ENCODE measurements around the gene KCNE4.

KCNE4 gene

DNA sequence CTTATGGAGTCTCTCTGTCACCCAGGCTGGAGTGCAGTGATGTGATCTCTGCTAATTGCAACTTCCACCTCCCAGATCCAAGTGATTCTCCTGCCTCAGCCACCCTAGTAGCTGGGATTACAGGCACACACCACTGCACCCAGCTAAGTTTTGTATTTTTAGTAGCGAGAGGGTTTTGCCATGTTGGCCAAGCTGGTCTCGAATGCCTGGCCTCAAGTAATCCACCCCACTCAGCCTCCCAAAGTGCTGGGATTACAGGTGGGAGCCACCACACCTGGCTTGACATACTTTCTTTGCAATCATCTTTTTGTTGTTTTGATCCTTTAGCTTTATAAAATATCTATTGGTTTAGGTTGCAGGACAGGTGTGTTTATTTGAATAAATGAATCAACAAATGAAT is 9.7 kb upstream of the KCNE4 start:
- Histone ChIP-seq H3K4me2 (ENCODE audit: low read depth, low read length, poor library complexity, severe bottlenecking) (peak overlapping the region; percentile 65), H2AFZ (ENCODE audit: low read length) (no peak overlapping the region), H3K27me3 (ENCODE audit: insufficient read depth, low read length, poor library complexity, severe bottlenecking) (no peaks in the 10 kb centered on the region), H3K9me3 (ENCODE audit: insufficient read depth, low read depth, low read length) (no peaks in the 10 kb centered on the region), H3F3A (ENCODE audit: low read depth) (no peaks in the 10 kb centered on the region), H3K79me2 (ENCODE audit: insufficient read depth, low read length) (no peaks in the 10 kb centered on the region), H3K36me3 (ENCODE audit: insufficient read depth, low read length) (no peaks in the 10 kb centered on the region), H3K9ac (ENCODE audit: low read depth, low read length, poor library complexity, severe bottlenecking) (no peak overlapping the region), H4K20me1 (ENCODE audit: insufficient read depth, low read length, poor library complexity, severe bottlenecking) (no peaks in the 10 kb centered on the region), H3K4me1 (ENCODE audit: insufficient read depth, low read length, poor library complexity, severe bottlenecking) (peaks cover 30% of the 10 kb centered on the region), H3K4me3 (ENCODE audit: low read length, poor library complexity, severe bottlenecking) (peak overlapping the region; percentile 50), H3K9me2 (replicated peaks; ENCODE audit: low read depth, low read length) (no peaks in the 10 kb centered on the region)
- TF ChIP-seq, protein P1, sequence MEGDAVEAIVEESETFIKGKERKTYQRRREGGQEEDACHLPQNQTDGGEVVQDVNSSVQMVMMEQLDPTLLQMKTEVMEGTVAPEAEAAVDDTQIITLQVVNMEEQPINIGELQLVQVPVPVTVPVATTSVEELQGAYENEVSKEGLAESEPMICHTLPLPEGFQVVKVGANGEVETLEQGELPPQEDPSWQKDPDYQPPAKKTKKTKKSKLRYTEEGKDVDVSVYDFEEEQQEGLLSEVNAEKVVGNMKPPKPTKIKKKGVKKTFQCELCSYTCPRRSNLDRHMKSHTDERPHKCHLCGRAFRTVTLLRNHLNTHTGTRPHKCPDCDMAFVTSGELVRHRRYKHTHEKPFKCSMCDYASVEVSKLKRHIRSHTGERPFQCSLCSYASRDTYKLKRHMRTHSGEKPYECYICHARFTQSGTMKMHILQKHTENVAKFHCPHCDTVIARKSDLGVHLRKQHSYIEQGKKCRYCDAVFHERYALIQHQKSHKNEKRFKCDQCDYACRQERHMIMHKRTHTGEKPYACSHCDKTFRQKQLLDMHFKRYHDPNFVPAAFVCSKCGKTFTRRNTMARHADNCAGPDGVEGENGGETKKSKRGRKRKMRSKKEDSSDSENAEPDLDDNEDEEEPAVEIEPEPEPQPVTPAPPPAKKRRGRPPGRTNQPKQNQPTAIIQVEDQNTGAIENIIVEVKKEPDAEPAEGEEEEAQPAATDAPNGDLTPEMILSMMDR (conservative IDR thresholded peaks at IDR 0.05; ENCODE audit: low read length), result no peak
- no peak for TF ChIP-seq EZH2phosphoT487 (IDR thresholded peaks at IDR 0.05; ENCODE audit: borderline replicate concordance)

DNA sequence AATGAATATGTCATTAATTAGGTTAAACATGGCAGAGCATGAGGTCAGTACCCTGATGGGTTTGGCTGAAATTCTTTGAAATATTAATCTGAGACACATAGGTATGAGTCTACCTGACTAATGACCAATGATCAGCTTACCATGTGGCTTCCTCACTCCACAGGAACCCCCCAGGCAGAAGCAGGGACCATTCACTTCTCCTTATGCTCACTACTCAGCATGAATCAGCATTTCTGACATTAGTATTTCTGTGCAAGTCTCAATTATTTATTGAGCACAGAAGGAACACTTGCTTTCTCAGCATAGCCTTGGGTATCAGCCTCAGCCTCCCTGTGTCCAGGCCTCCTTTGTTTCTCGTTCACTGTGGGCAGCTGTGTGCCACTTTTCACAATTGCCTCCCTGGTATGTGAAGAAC is 9.3 kb upstream of the KCNE4 start:
- Histone ChIP-seq H3K9me3 (ENCODE audit: insufficient read depth, low read depth, low read length) (no peaks in the 10 kb centered on the region), H3K4me1 (ENCODE audit: insufficient read depth, low read length, poor library complexity, severe bottlenecking) (peaks cover 30% of the 10 kb centered on the region), H3K9ac (ENCODE audit: low read depth, low read length, poor library complexity, severe bottlenecking) (peak overlapping the region; percentile 20), H2AFZ (ENCODE audit: low read length) (peak overlapping the region; percentile 60), H3F3A (ENCODE audit: low read depth) (no peaks in the 10 kb centered on the region), H4K20me1 (ENCODE audit: insufficient read depth, low read length, poor library complexity, severe bottlenecking) (no peaks in the 10 kb centered on the region), H3K4me3 (ENCODE audit: low read length, poor library complexity, severe bottlenecking) (peak overlapping the region; percentile 50), H3K36me3 (ENCODE audit: insufficient read depth, low read length) (no peaks in the 10 kb centered on the region), H3K79me2 (ENCODE audit: insufficient read depth, low read length) (no peaks in the 10 kb centered on the region), H3K9me2 (replicated peaks; ENCODE audit: low read depth, low read length) (no peaks in the 10 kb centered on the region), H3K27me3 (ENCODE audit: insufficient read depth, low read length, poor library complexity, severe bottlenecking) (no peaks in the 10 kb centered on the region), H3K4me2 (ENCODE audit: low read depth, low read length, poor library complexity, severe bottlenecking) (peak overlapping the region; percentile 65)
- TF ChIP-seq EZH2phosphoT487 (IDR thresholded peaks at IDR 0.05; ENCODE audit: borderline replicate concordance), result no peak
- TF ChIP-seq, protein P1 (conservative IDR thresholded peaks at IDR 0.05; ENCODE audit: low read length), result no peak

GRCh38 chr2:223043164-223043941 is 8.6 kb upstream of the KCNE4 start:
- Histone ChIP-seq H3K9me3 (ENCODE audit: insufficient read depth, low read depth, low read length) (no peaks in the 10 kb centered on the region), H3F3A (ENCODE audit: low read depth) (no peaks in the 10 kb centered on the region), H3K9me2 (replicated peaks; ENCODE audit: low read depth, low read length) (no peaks in the 10 kb centered on the region), H3K79me2 (ENCODE audit: insufficient read depth, low read length) (no peaks in the 10 kb centered on the region), H3K4me1 (ENCODE audit: insufficient read depth, low read length, poor library complexity, severe bottlenecking) (peaks cover 30% of the 10 kb centered on the region), H3K27me3 (ENCODE audit: insufficient read depth, low read length, poor library complexity, severe bottlenecking) (no peaks in the 10 kb centered on the region), H3K36me3 (ENCODE audit: insufficient read depth, low read length) (no peaks in the 10 kb centered on the region), H4K20me1 (ENCODE audit: insufficient read depth, low read length, poor library complexity, severe bottlenecking) (no peaks in the 10 kb centered on the region), H2AFZ (ENCODE audit: low read length) (peak overlapping the region; percentile 60), H3K4me3 (ENCODE audit: low read length, poor library complexity, severe bottlenecking) (peak overlapping the region; percentile 50), H3K9ac (ENCODE audit: low read depth, low read length, poor library complexity, severe bottlenecking) (peak overlapping the region; percentile 20), H3K4me2 (ENCODE audit: low read depth, low read length, poor library complexity, severe bottlenecking) (peak overlapping the region; percentile 65)
- TF ChIP-seq, protein P1 (conservative IDR thresholded peaks at IDR 0.05; ENCODE audit: low read length), result no peak
- no peak for TF ChIP-seq EZH2phosphoT487 (IDR thresholded peaks at IDR 0.05; ENCODE audit: borderline replicate concordance)
